Activated CD8-positive, alpha-beta memory T cell treated with anti-CD3 and anti-CD28 coated beads, Interleukin-2, amount 50 U/mL, for 4 hours (primary cell): Measurements from ENCODE around the gene TK2.
A peak's percentile ranks its signal among the peaks of the same experiment; 100 is the strongest.
"Not testable (repeated sequence)": the region's sequence is repeated elsewhere in the genome, so short reads cannot be mapped to it uniquely, and the experiment has no call there.

Experiments used
- DNase-seq: peaks from one replicate; pipeline ENCODE4 v3.0.0-alpha.2; 2020

The TK2 gene

DNA sequence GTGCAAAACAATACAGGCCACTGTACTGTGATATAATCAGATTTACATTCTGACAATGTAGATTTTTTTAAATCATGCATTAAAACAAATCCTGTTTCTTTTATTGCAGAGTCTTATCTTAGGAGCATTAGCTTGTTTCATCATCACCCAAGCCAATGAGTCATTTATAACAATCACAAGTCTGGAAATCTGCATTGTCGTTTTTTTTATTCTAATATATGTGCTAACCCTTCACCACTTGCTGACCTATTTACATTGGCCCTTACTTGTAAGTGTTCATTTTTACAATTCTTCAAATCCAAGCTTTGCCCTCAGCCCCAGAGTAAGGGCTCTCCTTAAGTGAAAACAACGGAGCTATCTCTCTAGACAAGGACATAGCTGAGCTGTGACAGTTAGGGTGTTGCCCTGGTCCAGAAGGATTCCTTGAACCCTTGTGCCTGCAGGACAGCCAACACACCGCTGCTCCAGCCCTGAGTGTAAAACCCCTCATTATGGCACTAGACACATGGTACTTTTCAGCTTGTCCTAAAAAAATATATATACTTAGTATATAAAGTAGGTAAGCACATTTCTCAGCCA lies 20.0 kb upstream of the TK2 start:
- DNase-seq: no peak

- no peak for DNase-seq
Measured at GRCh38 chr16:66569131-66569530, 19.2 kb upstream of the TK2 start.

DNA sequence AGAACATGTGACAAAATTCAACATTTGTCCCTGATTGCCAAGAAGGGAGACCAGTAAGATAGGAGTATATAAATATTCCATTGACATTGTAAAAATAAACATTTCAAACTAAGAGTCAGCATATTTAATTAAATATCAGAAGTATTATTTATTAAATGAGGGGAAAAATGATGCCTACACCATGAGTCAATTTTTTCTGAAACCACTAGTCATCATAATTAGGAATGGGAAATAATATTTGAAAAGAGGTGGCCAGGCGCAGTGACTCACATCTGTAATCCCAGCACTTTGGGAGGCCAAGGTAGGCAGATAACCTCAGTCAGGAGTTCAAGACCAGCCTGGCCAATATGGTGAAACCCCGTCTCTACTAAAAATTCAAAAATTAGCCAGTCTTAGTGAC lies 18.4 kb upstream of the TK2 start:
- no peak for DNase-seq

GRCh38 chr16:66567270-66567669 lies 17.3 kb upstream of the TK2 start:
- DNase-seq: not testable (repeated sequence)

- DNase-seq: no peak
Measured at GRCh38 chr16:66566051-66566901, 16.4 kb upstream of the TK2 start, which contains the start of gene CMTM1. Gene CMTM1 (plus strand): TSS chr16:66566439. CDS start chr16:66566514, 75 bp downstream.

DNA sequence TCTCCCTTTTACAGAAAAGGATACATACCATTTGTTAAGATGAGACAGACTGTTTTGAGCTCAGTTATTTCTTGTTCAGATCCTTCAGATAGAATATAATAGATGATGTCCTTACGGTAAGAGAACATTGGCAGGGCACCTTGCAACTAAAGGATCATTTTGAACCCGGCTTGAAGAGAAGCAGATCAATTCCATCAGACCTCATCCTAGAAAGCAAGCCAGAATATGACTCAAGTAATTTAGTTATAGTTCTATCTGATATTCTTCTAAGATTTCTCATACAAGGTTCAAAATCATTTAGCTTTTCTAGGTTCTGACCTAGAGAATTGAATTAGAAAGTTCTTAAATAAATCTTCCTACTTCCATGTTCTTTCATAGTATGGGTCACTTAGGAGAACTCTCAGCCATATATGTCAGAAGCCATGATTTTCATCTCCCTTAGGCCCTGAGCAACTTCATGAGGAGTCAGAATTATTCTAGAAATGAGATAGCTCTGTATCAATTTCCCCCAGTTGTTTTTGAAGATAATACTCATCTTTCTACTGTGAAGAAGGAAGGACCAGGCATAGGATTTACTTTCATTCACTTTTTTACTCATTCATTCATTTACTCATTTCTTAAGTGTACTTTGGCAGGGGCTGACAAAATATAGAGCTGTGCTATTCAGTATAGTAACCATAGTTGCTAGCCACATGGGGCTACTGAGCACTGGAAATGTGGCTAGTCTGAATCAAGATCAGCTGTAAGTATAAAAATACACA lies 13.8 kb upstream of the TK2 start:
- no peak for DNase-seq

DNA sequence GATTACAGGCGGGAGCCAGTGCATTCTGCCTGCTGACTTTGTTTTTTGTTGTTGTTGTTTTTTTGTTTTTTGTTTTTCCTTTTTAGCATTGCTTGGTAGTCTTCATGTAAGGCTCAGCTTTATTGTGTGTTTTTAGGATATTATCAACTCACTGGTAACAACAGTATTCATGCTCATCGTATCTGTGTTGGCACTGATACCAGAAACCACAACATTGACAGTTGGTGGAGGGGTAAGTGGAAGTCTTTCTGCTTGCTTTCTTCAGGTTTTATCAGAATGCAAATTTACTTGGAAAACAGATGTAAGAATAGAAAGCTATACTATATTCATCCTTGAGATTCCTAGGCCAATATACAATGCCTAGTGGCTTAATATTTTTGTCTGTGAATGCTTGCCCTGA lies 13.1 kb upstream of the TK2 start:
- no peak for DNase-seq

- DNase-seq: no peak
Measured at GRCh38 chr16:66562409-66562808, 12.5 kb upstream of the TK2 start.

DNA sequence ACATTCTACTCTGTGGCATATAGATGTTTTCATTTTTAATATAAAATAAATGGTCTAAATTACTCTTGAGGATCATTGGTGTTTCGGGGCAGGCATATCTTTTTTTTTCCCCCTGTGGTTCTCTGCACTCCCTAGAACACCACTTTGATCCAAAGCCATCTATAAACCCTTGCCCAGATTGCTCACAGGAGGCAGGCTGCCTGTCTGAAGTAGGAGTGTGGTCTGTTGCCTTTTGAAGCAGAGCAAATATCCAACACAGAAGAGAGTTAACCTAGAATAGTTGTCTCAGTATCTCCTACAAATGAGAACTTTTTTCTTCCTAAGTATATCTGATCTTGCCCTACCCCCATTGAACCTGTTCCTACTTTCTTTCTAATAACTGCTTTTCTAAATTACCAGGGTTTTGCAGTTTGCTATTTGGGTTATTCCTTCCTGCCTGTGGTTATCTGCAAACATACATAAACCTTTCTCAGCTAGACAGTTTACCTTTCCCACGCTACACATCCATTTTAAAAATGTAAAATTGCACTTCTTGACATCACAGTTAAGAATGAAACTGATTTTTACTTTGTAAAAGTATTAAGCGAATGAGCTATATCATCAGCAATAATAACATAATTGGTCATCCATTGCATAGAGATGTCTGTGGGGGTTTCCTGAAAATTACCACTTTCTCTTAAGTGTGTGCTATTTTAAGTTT lies 11.6 kb upstream of the TK2 start:
- no peak for DNase-seq

DNA sequence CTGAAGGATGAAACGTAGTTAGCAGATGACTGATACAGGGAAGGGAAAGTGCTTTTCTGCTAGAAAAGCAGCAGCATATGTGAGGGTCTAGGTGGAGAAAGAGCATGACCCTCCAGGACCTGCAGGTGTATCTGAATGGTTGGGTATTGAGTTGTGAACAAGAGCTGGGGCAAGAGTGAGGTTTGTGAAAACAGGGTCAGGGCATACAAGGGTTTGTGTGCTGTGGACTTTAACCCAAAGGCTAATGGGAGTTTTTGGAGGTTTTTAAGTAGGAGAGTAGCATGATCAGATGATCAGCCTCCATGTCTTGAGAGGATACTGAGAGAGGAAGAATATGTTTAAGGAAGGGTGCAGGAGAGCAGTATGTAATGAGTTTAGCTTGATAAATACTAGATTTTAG lies 10.2 kb upstream of the TK2 start:
- no peak for DNase-seq

GRCh38 chr16:66554495-66554894 lies 4.6 kb upstream of the TK2 start:
- DNase-seq: no peak

GRCh38 chr16:66554021-66554420 lies 4.1 kb upstream of the TK2 start:
- DNase-seq: no peak

- no peak for DNase-seq
Measured at GRCh38 chr16:66553223-66553622, 3.3 kb upstream of the TK2 start.

- peak; percentile 89 for DNase-seq
Measured at GRCh38 chr16:66552286-66553177, 2.6 kb upstream of the TK2 start, which contains the start of gene CKLF. Gene CKLF (plus strand): TSS chr16:66552576. CDS start chr16:66552716, 140 bp downstream.

GRCh38 chr16:66551788-66552285 lies 1.9 kb upstream of the TK2 start:
- DNase-seq: no peak

GRCh38 chr16:66551348-66551759 lies 1.4 kb upstream of the TK2 start:
- peak; percentile 53 for DNase-seq

- no peak for DNase-seq
Measured at GRCh38 chr16:66548868-66549267, 1.1 kb downstream of the TK2 start.

- DNase-seq: no peak
Measured at GRCh38 chr16:66548068-66548467, 1.9 kb downstream of the TK2 start.

DNA sequence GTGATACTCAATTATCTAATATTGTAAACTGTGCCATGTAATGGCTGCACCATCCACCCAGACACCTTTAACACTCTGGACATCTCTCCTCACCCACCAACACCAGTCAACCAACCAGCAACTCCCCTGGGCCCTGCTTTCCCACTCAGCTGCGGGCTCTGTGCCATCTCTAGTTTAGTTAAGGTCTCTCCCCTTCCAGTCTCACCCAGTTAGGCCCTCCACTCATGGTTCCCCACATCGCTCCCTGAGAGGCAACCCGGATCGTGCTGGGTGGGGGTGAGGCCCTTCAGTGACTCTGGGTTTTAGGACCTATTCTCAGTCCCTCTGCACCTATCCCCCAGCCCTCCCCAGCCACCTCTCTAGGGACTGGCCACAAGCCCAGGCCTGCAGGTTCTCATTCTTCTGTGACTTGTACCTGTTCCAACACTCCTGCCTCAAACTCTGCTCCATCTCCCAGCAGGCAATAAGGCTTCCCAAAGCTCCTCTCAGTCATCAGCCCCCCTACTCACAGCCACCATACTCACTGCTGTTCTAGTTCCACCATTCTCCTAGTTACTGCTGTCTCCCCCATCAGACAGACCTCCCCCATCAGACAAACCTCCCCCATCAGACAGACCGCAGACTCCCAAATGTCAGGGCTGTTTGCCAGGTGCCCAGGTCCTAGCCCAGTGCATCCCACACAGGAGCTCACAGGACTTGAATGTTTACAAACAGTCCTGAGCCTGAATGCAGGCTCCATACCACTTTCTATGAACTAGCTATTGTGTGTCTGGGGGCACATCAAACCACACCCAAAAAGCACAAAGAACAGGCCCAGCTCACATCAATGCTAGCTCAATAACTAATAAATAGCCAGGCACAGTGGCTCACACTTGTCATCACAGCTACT lies 2.6 kb downstream of the TK2 start:
- no peak for DNase-seq

GRCh38 chr16:66544016-66544757 lies 5.7 kb downstream of the TK2 start:
- no peak for DNase-seq
